Trophoblast cell (in vitro differentiated cells and primary cell): ENCODE results near the gene TMEM35B.
"Not testable (repeated sequence)": the region's sequence is repeated elsewhere in the genome, so short reads cannot be mapped to it uniquely, and the experiment has no call there.

Source experiments
- DNase-seq, 2 donors: peaks; one replicate each; pipeline ENCODE4 v3.0.0-alpha.2; 2016
- H2AFZ ChIP-seq: 2 replicates; pipeline ENCODE4 v1.6.1; 2013; ENCODE audit warnings: low read length, moderate library complexity, mild to moderate bottlenecking; ENCODE audit not compliant: insufficient read depth, poor library complexity
- H2AK5ac ChIP-seq: 2 replicates; pipeline ENCODE4 v1.6.1; 2013; ENCODE audit warnings: mild to moderate bottlenecking, low read length
- H2BK120ac ChIP-seq: 2 replicates; pipeline ENCODE4 v1.6.1; 2013; ENCODE audit warnings: low read length, mild to moderate bottlenecking, moderate library complexity; ENCODE audit not compliant: insufficient read depth, poor library complexity
- H2BK12ac ChIP-seq: 2 replicates; pipeline ENCODE4 v1.6.1; 2013; ENCODE audit warnings: mild to moderate bottlenecking, low read length, moderate library complexity
- H2BK5ac ChIP-seq: 2 replicates; pipeline ENCODE4 v1.6.1; 2013; ENCODE audit warnings: low read length, low read depth, moderate library complexity, mild to moderate bottlenecking; ENCODE audit not compliant: poor library complexity
- H3K14ac ChIP-seq: 2 replicates; pipeline ENCODE4 v1.6.1; 2013; ENCODE audit warnings: mild to moderate bottlenecking, low read length
- H3K18ac ChIP-seq: 2 replicates; pipeline ENCODE4 v1.6.1; 2013; ENCODE audit warnings: mild to moderate bottlenecking, low read length
- H3K23ac ChIP-seq: 2 replicates; pipeline ENCODE4 v1.6.1; 2013; ENCODE audit warnings: low read length
- H3K27ac ChIP-seq: 2 replicates; pipeline ENCODE4 v1.5.1; 2013; ENCODE audit warnings: low read depth, mild to moderate bottlenecking, inconsistent platforms, low read length, moderate library complexity
- H3K27me3 ChIP-seq: 2 replicates; pipeline ENCODE4 v1.6.1; 2013; ENCODE audit warnings: inconsistent platforms, mild to moderate bottlenecking, low read length, moderate library complexity; ENCODE audit not compliant: insufficient read depth
- H3K36me3 ChIP-seq, 2 experiments: 1 replicate in 1 of 2; 2 replicates in 1 of 2; pipeline ENCODE4 v1.6.1; 2013; ENCODE audit warnings: low read length in 2 of 2, mild to moderate bottlenecking in 2 of 2, moderate library complexity in 1 of 2; ENCODE audit not compliant: insufficient read depth in 2 of 2, control insufficient read depth in 1 of 2
- H3K4ac ChIP-seq: 2 replicates; pipeline ENCODE4 v1.6.1; 2013; ENCODE audit warnings: low read depth, mild to moderate bottlenecking, low read length, moderate library complexity
- H3K4me1 ChIP-seq, 2 experiments: 1 replicate in 1 of 2; 2 replicates in 1 of 2; pipeline ENCODE4 v1.6.1; 2013; ENCODE audit warnings: low read length in 2 of 2, mild to moderate bottlenecking in 2 of 2, moderate library complexity in 1 of 2; ENCODE audit not compliant: insufficient read depth in 2 of 2, control insufficient read depth in 1 of 2
- H3K4me2 ChIP-seq: 2 replicates; pipeline ENCODE4 v1.6.1; 2013; ENCODE audit warnings: inconsistent platforms, mild to moderate bottlenecking, low read length, moderate library complexity
- H3K4me3 ChIP-seq: 2 replicates; pipeline ENCODE4 v1.5.1; 2013; ENCODE audit warnings: mild to moderate bottlenecking, low read depth, low read length, inconsistent platforms
- H3K79me1 ChIP-seq: one replicate; pipeline ENCODE4 v1.6.1; 2013; ENCODE audit warnings: low read length
- H3K79me2 ChIP-seq: 2 replicates; pipeline ENCODE4 v1.6.1; 2013; ENCODE audit warnings: low read length, mild to moderate bottlenecking; ENCODE audit not compliant: control insufficient read depth, insufficient read depth, poor library complexity
- H3K9ac ChIP-seq: 2 replicates; pipeline ENCODE4 v1.6.1; 2013; ENCODE audit warnings: mild to moderate bottlenecking, low read length
- H3K9me3 ChIP-seq: 2 replicates; pipeline ENCODE4 v1.6.1; 2013; ENCODE audit warnings: low read depth, mild to moderate bottlenecking, control low read depth, inconsistent platforms, low read length; ENCODE audit not compliant: insufficient read depth
- H4K12ac ChIP-seq: 2 replicates; pipeline ENCODE4 v1.6.1; 2013; ENCODE audit warnings: low read depth, mild to moderate bottlenecking, low read length, moderate library complexity
- H4K8ac ChIP-seq: 2 replicates; pipeline ENCODE4 v1.6.1; 2013; ENCODE audit warnings: low read depth, mild to moderate bottlenecking, low read length, moderate library complexity
- H4K91ac ChIP-seq: one replicate; pipeline ENCODE4 v1.6.1; 2013; ENCODE audit warnings: low read depth, mild to moderate bottlenecking, low read length, moderate library complexity
- WGBS: extraction: QIAGEN DNeasy Blood & Tissue Kit; methylation state at CpG from one replicate; pipeline ENCODE4 v1.1.7; 2013; ENCODE audit warnings: missing lambda C conversion rate; ENCODE audit not compliant: insufficient read length, insufficient coverage; ENCODE audit errors: extremely low coverage; 5-methylcytosine and 5-hydroxymethylcytosine counted together

TMEM35B gene

GRCh38 chr1:34970220-34970735 lies 14.9 kb downstream of the TMEM35B start:
- Histone ChIP-seq H2AK5ac (no peak overlapping the region), H3K79me1 (no peaks in the 10 kb centered on the region), H3K4me3 (no peak overlapping the region), H3K36me3 (no peaks in the 10 kb centered on the region), H3K18ac (no peak overlapping the region), H2BK12ac (no peak overlapping the region), H3K4ac (no peak overlapping the region), H3K27ac (no peak overlapping the region), H3K4me1 (peaks cover 0 to 1% of the 10 kb centered on the region in 2 experiments), H3K9me3 (peaks cover 2% of the 10 kb centered on the region), H3K9ac (no peak overlapping the region), H3K14ac (no peak overlapping the region), H3K79me2 (no peaks in the 10 kb centered on the region), H4K12ac (no peak overlapping the region), H3K23ac (no peak overlapping the region), H2BK5ac (no peak overlapping the region), H4K8ac (no peak overlapping the region), H3K27me3 (no peaks in the 10 kb centered on the region), H2AFZ (no peak overlapping the region), H4K91ac (no peak overlapping the region), H3K4me2 (no peak overlapping the region), H2BK120ac (no peak overlapping the region)
- no peak for DNase-seq
- no CpG with 5 or more reads among the region's 5 CpGs for WGBS

GRCh38 chr1:34968297-34968696 lies 16.9 kb downstream of the TMEM35B start:
- not testable (repeated sequence) for H3K27me3 ChIP-seq, H3K9ac ChIP-seq, H3K23ac ChIP-seq, H3K79me1 ChIP-seq, H2BK12ac ChIP-seq, H3K4ac ChIP-seq, H3K14ac ChIP-seq, H3K18ac ChIP-seq, H3K4me1 ChIP-seq, DNase-seq, H2AFZ ChIP-seq, H3K36me3 ChIP-seq, H3K4me3 ChIP-seq, H4K8ac ChIP-seq, H4K91ac ChIP-seq, H3K27ac ChIP-seq, H3K9me3 ChIP-seq, H3K4me2 ChIP-seq, H3K79me2 ChIP-seq, H2AK5ac ChIP-seq, H2BK5ac ChIP-seq, H2BK120ac ChIP-seq, H4K12ac ChIP-seq
- WGBS: no CpG with 5 or more reads among the region's 3 CpGs

- DNase-seq, H2BK5ac ChIP-seq, H3K23ac ChIP-seq, H3K4me3 ChIP-seq, H3K4me2 ChIP-seq, H3K27ac ChIP-seq, H2BK120ac ChIP-seq, H2BK12ac ChIP-seq, H3K9ac ChIP-seq, H3K36me3 ChIP-seq, H3K14ac ChIP-seq, H4K12ac ChIP-seq, H2AFZ ChIP-seq, H4K91ac ChIP-seq, H3K9me3 ChIP-seq, H3K18ac ChIP-seq, H3K4ac ChIP-seq, H3K79me2 ChIP-seq, H4K8ac ChIP-seq, H3K27me3 ChIP-seq, H3K4me1 ChIP-seq, H2AK5ac ChIP-seq, H3K79me1 ChIP-seq: not testable (repeated sequence)
- no CpG with 5 or more reads among the region's 36 CpGs for WGBS
These were observed 17.5 kb downstream of the TMEM35B start for GRCh38 chr1:34967672-34968071.

- Histone ChIP-seq H3K27ac (no peak overlapping the region), H3K9me3 (peaks cover 2% of the 10 kb centered on the region), H2AK5ac (no peak overlapping the region), H3K4me2 (no peak overlapping the region), H2AFZ (no peak overlapping the region), H2BK5ac (no peak overlapping the region), H3K4me3 (no peak overlapping the region), H4K12ac (no peak overlapping the region), H3K4ac (no peak overlapping the region), H4K91ac (no peak overlapping the region), H3K9ac (no peak overlapping the region), H3K79me1 (no peaks in the 10 kb centered on the region), H2BK120ac (no peak overlapping the region), H3K79me2 (no peaks in the 10 kb centered on the region), H3K27me3 (no peaks in the 10 kb centered on the region), H3K36me3 (no peaks in the 10 kb centered on the region), H3K18ac (no peak overlapping the region), H3K14ac (no peak overlapping the region), H2BK12ac (no peak overlapping the region), H4K8ac (no peak overlapping the region), H3K4me1 (no peaks in the 10 kb centered on the region), H3K23ac (no peak overlapping the region)
- no peak for DNase-seq
- no CpG with 5 or more reads among the region's 2 CpGs for WGBS
These were observed 19.6 kb downstream of the TMEM35B start for GRCh38 chr1:34965597-34965996.
